HFF-Myc (cell line): ENCODE results near the gene TENT4B.

ENCODE experiments used
- DNase-seq: peaks from one replicate; pipeline ENCODE4 v3.0.0-alpha.2; 2011; ENCODE audit warnings: low read depth; ENCODE audit errors: extremely low read depth
- H3K4me3 ChIP-seq: replicated peaks from 2 replicates; pipeline ENCODE4 v1.5.1; 2011; ENCODE audit warnings: low read depth, mild to moderate bottlenecking, control low read depth, low read length
- TF ChIP-seq, protein P1 (sequence below): IDR thresholded peaks from 2 replicates; pipeline ENCODE4 v1.5.1; 2012; ENCODE audit warnings: mild to moderate bottlenecking, low read depth, low read length, control low read depth; ENCODE audit errors: missing control alignments

The TENT4B gene

DNA sequence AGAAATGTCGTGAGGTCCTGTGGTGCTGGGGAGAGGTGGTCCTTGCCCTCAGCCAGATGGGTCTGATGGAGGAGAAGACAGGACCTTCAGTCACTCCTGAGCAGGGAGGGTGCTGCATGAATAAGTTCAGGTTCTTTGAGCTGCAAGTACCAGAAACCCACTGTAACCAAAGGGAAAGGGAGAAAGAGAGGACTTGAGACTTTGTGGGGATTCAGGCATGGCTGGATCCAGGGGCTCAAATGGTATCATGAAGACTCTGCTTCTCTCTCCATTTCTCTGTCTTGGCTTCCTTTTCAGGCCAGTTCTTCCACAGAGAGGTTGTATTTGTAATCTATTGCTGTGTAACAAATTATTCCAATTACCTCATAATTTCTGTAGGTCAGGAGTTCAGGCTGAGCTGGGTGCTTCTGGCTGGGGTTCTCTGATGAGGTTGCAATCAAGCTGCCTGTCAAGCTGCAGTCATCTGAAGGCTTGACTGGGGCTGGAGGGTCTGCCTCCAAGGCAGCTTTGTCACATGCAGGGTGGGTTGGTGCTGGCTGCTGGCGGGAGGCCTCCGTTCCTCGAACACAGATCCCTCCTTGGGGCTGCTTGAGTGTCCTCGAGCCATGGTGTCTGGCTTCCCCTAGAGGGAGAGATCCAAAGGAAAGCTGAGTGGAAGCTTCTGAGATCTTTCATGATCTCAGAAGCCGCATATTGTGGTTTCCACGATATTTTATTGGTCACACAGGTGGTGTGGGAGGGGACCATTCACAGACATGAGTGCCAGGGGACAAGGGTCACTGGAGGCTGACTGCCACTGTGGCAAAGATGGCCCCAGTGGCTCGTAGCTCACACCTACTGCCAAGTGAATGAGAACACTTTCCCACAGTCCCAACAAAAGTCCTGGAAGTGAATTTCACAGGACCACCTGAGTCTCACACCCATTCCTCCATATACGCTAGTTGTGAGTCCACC is 107.4 kb downstream of the TENT4B start:
- H3K4me3 ChIP-seq, result no peak overlapping the region
- TF ChIP-seq, protein P1, sequence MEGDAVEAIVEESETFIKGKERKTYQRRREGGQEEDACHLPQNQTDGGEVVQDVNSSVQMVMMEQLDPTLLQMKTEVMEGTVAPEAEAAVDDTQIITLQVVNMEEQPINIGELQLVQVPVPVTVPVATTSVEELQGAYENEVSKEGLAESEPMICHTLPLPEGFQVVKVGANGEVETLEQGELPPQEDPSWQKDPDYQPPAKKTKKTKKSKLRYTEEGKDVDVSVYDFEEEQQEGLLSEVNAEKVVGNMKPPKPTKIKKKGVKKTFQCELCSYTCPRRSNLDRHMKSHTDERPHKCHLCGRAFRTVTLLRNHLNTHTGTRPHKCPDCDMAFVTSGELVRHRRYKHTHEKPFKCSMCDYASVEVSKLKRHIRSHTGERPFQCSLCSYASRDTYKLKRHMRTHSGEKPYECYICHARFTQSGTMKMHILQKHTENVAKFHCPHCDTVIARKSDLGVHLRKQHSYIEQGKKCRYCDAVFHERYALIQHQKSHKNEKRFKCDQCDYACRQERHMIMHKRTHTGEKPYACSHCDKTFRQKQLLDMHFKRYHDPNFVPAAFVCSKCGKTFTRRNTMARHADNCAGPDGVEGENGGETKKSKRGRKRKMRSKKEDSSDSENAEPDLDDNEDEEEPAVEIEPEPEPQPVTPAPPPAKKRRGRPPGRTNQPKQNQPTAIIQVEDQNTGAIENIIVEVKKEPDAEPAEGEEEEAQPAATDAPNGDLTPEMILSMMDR, result no peak
- no peak for DNase-seq

DNA sequence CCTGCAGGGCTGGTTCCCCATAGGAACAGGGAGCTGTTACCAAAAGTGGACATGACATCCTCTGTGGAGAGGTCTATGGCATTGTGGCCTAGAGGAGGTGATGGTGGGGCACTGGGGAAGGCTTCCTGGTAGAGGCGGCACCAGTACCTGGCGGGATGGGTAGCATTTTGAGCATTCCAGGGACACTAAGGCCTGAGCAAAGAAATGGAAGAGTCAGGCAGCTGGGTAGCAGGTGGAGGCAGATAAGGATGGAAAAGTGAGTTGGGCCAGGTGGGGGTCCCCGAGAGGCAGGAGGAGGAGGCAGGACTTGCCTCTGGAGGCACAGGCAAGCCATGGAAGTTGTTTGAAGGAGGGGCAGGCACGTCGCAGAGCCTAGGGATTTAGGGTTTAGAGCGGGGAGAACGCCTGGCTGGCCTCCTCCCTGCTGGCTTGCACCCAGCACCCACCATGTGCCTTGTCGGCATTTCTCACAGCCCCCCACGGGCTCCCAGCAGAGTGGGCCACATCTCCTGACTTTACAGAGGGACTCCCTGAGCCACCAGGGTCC is 108.1 kb downstream of the TENT4B start:
- H3K4me3 ChIP-seq, result no peak overlapping the region
- TF ChIP-seq, protein P1, result no peak
- DNase-seq, result no peak

DNA sequence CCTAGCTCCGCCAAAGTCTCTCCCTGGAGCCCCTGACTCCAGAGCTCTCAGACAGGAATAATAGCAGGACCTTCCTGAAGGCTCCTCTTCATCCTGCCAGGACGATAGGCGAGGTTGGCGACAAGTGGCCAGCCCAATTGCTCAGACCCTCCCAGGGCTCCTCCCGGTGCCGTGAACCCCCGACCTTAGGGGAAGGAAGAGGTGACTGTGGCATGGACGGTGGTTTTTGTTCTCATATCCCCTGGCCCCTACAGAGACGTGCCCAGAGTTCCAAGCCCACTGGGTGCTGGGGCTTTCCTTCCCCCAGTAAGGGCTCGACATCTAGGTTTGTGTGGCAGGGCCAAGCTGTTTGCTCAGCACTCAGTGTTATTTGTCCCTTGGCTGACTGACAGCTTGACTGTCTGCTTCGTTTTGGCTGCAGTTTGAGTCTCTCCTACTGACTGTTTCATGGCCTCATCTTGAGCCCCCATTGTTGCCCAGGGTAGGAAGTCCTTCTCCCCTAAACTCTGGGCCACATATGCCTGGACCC is 108.7 kb downstream of the TENT4B start:
- no peak for DNase-seq
- TF ChIP-seq, protein P1, result no peak
- H3K4me3 ChIP-seq, result no peak overlapping the region

DNA sequence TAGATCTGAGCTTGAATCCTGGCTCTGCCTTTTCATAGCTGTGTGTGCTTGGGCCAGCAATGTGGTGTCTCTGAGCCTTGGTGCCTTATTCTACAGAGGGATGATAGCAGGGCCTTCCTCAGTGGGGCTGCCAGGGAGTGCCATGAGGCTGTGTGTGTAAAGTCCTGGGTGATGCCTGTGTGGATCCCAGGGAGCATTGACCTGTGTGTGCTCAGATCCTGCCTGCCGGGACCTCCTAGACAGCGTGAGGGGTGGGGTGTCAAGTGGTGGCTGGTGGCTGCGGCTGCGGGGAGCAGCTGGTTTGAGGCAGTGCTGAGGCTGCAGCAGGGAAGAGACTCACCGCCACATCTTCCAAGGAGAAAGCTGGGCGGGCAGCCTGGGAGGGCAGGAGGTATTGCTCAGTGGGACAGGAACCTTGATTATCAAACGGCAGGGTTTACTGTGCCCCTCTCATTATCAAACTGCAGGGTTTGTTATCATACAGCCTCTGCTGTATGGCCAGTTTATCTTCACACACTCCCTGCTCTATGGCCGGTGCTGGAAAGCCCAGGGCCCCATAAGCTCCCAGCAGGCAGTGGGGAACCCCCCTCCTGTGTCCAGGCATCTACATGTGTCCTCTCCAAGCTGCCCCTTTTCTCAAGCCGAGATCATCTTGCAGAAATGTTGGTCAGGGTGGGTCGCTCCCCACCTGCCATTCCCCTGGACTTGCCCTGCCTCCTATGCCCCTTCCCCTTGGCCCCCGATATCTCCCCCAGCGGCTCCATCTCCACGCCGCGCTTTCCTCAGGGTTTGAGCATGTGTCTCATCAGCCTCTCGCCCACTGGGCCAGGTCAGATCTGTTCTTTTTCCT is 110.2 kb downstream of the TENT4B start:
- TF ChIP-seq, protein P1, result no peak
- H3K4me3 ChIP-seq, result no peak overlapping the region
- no peak for DNase-seq

DNA sequence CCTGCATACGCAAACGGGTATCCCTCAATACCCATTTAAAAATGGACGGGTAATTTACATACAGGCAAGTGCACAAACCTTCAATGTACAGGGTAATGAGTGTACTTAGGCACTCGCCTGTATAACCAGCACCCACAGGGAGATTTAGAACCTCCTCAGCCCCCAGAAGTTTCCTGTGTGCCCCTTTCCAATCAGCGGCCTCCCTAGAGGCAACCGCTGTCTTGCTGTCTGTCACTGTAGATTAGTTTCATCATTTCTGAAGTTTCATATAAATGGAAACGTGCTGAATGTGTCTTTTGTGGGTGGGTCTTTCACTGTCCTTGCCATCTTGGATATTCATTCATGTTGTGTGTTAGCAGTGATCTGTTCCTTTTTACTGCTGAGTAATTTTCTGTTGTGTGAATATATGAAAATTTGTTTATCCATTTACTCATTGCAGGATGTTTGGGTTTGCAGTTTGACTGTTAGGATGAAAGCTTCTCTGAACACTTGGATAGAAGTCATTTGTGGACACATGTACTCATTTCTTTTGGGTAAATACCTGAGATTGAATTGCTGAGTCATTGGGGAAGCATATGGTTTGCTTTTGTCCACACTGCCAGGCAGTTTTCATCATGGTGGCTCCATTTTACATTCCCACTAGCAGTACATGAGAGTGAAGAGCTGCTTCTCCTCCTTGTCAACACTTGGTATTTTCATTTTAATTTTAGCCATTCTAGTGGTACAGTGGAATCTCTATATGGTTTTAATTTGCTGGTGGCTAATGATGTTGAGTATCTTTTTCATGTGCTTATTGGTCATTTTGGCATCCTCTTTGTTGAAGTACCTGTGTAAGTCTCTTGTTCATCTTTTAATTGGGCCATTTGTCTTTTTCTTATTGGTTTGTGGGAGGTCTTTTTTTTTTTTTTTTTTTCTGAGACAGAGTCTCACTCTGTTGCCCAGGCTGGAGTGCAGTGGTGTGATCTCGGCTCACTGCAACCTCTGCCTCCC is 111.1 kb downstream of the TENT4B start:
- no peak for DNase-seq
- no peak overlapping the region for H3K4me3 ChIP-seq
- TF ChIP-seq, protein P1, result no peak
